ENCODE results near the gene THSD4. TPM values are rescaled to one million over a fixed set of nuclear protein-coding genes. Genes with fewer than 3 reads are reported as not detected.

The THSD4 gene
- total RNA-seq, 1 donor from 2014 or later = 1.4 TPM

- no peak overlapping the region for H3K4me3 Mint-ChIP-seq
- H3K27ac Mint-ChIP-seq (ENCODE audit: unreplicated experiment) = no peak overlapping the region
- H3K36me3 Mint-ChIP-seq (ENCODE audit: low read depth) = no peaks in the 10 kb centered on the region
- TF ChIP-seq CTCF (conservative IDR thresholded peaks at IDR 0.05) = no peak
- DNase-seq (ENCODE audit: low read depth, low spot score) = no peak
- H3K9me3 Mint-ChIP-seq = no peaks in the 10 kb centered on the region
- H3K27me3 Mint-ChIP-seq (ENCODE audit: low read depth) = no peaks in the 10 kb centered on the region
- H3K4me1 Mint-ChIP-seq = peaks cover 9% of the 10 kb centered on the region
These were observed 164.5 kb downstream of the THSD4 start for GRCh38 chr15:71279757-71280141.

GRCh38 chr15:71280206-71280605 is 164.9 kb downstream of the THSD4 start:
- DNase-seq (ENCODE audit: low read depth, low spot score) = no peak
- Mint-ChIP-seq H3K36me3 (ENCODE audit: low read depth) (no peaks in the 10 kb centered on the region), H3K27ac (ENCODE audit: unreplicated experiment) (no peak overlapping the region), H3K4me3 (no peak overlapping the region), H3K9me3 (no peaks in the 10 kb centered on the region), H3K4me1 (peaks cover 5% of the 10 kb centered on the region), H3K27me3 (ENCODE audit: low read depth) (no peaks in the 10 kb centered on the region)
- no peak for TF ChIP-seq CTCF (conservative IDR thresholded peaks at IDR 0.05)

- Mint-ChIP-seq H3K4me3 (no peak overlapping the region), H3K27ac (ENCODE audit: unreplicated experiment) (no peak overlapping the region), H3K27me3 (ENCODE audit: low read depth) (no peaks in the 10 kb centered on the region), H3K4me1 (no peaks in the 10 kb centered on the region), H3K9me3 (no peaks in the 10 kb centered on the region), H3K36me3 (ENCODE audit: low read depth) (no peaks in the 10 kb centered on the region)
- no peak for DNase-seq (ENCODE audit: low read depth, low spot score)
- TF ChIP-seq CTCF (conservative IDR thresholded peaks at IDR 0.05) = no peak
These were observed 166.0 kb downstream of the THSD4 start for GRCh38 chr15:71281256-71281655.

GRCh38 chr15:71282076-71282475 is 166.8 kb downstream of the THSD4 start:
- no peaks in the 10 kb centered on the region for H3K9me3 Mint-ChIP-seq
- no peak overlapping the region for H3K4me3 Mint-ChIP-seq
- no peak overlapping the region for H3K27ac Mint-ChIP-seq (ENCODE audit: unreplicated experiment)
- TF ChIP-seq CTCF (conservative IDR thresholded peaks at IDR 0.05) = no peak
- no peaks in the 10 kb centered on the region for H3K27me3 Mint-ChIP-seq (ENCODE audit: low read depth)
- DNase-seq (ENCODE audit: low read depth, low spot score) = no peak
- H3K36me3 Mint-ChIP-seq (ENCODE audit: low read depth) = no peaks in the 10 kb centered on the region
- no peaks in the 10 kb centered on the region for H3K4me1 Mint-ChIP-seq

- no peak for TF ChIP-seq CTCF (conservative IDR thresholded peaks at IDR 0.05)
- no peaks in the 10 kb centered on the region for H3K4me1 Mint-ChIP-seq
- H3K27ac Mint-ChIP-seq (ENCODE audit: unreplicated experiment) = no peak overlapping the region
- no peaks in the 10 kb centered on the region for H3K36me3 Mint-ChIP-seq (ENCODE audit: low read depth)
- no peak overlapping the region for H3K4me3 Mint-ChIP-seq
- H3K27me3 Mint-ChIP-seq (ENCODE audit: low read depth) = no peaks in the 10 kb centered on the region
- H3K9me3 Mint-ChIP-seq = no peaks in the 10 kb centered on the region
- DNase-seq (ENCODE audit: low read depth, low spot score) = no peak
These were observed 173.2 kb downstream of the THSD4 start for GRCh38 chr15:71288348-71288955.
